GM18858 (cell line): ENCODE measurements around the gene NXF3.
"Not testable (repeated sequence)": the region's sequence is repeated elsewhere in the genome, so short reads cannot be mapped to it uniquely, and the experiment has no call there.

Source experiments
- ATAC-seq: cut with Tn5 transposase; IDR thresholded peaks from one replicate; pipeline ENCODE4 v1.9.1; 2021; ENCODE audit not compliant: unreplicated experiment

The NXF3 gene

DNA sequence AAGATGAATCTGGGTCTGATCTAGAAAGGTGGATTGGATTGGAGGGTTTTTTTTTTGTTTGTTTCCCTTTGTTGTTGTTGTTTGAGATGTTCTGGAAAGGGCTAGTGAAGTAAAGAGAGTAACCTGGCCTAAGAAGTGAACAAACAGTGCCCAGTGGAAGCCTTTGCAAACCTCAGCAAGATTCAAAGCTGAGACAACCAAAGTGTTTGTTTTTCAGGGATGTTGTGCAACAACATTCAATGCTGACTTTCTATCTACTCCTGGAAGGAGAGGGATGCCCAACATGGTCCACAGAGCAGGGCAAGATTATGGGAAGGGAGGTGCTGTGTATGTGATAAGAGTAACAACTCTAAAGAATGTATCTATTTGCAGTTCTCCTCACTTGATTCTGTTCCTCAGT, 40.3 kb downstream of the NXF3 start:
- no peak for ATAC-seq

DNA sequence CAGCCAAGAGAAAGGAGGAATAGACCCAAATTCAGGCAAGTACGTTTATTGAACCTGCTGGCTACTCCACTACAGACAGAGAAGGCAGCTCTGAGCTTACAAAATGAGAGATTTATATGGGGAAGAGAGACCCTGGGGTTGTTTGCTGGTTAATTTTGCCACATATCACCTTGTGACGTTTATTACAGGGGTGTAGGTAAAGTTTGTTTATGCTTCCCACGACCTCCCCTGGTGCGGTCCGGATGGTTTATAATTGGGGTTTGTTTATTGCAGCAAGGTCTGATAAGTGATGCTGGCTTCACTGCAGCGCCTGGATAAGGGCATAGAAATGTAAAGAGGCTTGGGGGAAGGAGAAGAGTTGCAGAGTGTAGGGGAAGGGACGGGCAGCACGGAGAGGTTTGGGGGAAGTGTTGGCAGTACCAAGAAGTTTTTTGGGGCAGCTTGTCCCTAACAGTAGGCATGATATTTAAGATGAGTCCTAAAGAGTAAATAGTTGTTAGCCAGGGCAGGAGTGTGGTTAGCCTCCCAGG, 41.6 kb downstream of the NXF3 start:
- ATAC-seq, result no peak

DNA sequence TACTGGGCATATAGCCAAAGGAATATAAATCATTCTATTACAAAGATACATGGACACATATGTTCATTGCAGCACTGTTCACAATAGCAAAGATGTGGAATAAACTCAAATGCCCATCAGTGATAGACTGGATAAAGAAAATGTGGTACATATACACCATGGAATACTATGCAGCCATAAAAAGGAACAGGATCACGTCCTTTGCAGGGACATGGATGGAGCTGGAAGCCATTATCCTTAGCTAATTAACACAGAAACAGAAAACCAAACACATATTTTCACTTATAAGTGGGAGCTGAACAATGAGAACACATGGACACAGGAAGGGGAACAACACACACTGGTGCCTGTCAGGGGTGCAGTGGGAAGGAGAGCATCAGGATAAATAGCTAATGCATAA, 59.6 kb downstream of the NXF3 start:
- ATAC-seq, result not testable (repeated sequence)
